Limb (tissue), 2 donors: Measurements from ENCODE around the gene SPSB1.
"Not testable (repeated sequence)": the region's sequence is repeated elsewhere in the genome, so short reads cannot be mapped to it uniquely, and the experiment has no call there.

ENCODE experiments used
- DNase-seq, 2 donors: peaks; one replicate each; pipeline ENCODE4 v3.0.0-alpha.2; 2016; ENCODE audit errors: extremely low spot score in 2 of 2

The SPSB1 gene

DNA sequence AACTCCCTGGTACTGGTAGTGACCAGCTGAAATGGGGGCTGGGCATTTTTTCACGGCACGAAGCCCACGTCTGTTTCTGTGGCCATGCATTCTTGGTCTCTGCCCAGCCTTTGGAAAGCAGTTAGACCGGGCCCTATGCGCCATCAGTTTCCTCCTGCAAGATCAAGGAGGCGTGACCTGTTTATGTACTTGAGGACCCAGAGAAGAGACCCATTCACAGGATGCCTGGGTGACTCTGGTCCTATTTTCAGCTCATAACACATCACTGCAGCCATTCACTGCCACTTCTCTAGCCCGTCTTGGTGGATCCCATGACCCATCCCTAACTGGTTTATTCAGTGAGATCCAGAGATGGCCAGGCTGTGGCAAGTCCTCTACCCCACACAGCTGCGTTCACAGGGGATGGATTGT is 70.4 kb downstream of the SPSB1 start:
- no peak for DNase-seq

DNA sequence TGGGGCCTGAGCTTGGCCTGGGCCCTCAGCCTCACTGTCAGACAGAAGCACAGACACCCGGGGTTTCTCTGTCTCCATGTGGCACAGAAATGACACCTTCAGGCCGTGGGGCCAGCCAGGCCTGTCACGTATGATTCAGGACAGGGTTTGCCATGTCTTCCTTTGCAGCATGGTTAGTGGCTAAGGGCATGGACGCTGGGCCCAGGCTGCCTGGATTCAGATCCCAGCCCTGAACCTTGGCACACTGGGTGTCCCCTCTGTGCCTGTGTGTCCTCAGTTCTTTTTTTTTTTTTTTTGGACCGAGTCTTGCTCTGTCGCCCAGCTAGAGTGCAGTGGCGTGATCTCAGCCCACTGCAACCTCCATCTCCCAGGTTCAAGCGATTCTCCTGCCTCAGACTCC is 73.6 kb downstream of the SPSB1 start:
- no peak for DNase-seq

DNA sequence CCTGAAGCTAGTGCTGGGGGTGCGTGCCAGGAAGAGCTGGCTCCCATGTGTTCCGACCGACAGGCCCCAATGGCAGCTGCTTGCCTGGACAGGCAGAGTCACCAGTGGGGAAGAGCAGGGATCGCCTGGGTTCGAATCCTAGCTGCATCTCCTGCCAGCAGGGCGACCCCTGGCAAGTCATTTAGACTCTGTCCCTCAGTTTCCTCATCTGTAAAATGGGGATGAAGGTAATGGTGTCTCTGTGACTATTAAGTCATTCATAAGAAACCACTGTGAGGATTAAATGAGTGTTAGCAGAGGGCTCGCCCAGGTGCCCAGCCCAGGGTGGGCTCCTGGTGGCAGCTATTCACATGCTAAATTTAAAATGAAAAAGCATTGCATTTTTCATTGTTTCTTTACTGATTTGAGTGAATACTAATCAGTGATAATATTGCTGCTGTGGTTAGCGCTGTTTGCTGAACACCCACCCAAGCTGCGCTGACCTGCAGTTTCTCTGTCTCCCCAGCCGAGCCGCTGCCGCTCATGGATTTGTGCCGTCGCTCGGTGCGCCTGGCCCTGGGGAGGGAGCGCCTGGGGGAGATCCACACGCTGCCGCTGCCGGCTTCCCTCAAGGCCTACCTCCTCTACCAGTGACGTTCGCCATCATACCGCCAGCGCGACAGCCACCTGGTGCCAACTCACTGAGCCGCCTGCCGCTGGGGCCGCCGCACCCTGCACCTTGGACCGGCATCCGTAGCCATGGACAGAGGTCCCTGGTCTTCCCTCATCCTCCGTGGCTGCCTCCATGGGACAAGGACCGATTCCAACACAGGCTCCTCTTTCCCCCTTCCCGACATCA is 74.5 kb downstream of the SPSB1 start:
- DNase-seq = no peak

DNA sequence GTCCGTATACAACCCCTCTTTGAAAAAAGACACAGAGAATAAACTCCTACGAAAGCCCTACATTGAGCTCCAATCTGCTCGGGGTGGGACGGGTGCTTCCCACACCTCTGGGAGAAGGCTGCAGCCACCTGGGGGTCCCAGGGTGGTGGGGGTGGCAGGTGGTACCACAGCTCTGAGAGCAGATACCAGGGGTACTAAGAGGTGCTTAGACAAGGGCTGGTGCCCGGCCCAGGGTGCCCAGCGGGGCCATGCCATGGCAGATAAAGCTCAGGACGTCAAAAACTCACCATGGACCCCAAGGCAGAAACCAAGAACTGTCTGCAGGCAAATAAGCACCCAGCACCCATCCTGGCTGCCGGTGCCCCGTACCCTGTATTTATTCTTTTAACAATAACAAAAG is 75.1 kb downstream of the SPSB1 start:
- DNase-seq = no peak

DNA sequence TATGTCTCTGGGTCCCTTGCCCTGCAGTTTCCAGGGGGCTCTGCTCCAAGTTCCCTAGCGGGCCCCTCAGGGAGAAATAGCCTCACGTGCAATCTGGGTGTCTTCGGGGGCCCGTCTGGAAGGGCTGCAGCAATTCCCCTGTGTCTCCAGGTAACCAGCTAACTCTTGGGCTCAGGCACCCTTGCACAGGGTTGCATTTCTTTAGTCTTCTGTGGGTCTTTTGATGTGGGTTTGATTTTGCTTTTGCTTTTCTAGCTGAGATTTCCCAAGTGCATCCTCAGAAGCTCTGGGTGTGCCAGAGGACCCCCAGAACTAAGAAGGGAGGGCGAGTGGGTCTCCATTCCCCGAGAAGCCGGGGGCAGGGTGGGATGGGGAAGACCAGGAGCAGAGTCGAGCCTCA is 75.7 kb downstream of the SPSB1 start:
- DNase-seq = no peak

DNA sequence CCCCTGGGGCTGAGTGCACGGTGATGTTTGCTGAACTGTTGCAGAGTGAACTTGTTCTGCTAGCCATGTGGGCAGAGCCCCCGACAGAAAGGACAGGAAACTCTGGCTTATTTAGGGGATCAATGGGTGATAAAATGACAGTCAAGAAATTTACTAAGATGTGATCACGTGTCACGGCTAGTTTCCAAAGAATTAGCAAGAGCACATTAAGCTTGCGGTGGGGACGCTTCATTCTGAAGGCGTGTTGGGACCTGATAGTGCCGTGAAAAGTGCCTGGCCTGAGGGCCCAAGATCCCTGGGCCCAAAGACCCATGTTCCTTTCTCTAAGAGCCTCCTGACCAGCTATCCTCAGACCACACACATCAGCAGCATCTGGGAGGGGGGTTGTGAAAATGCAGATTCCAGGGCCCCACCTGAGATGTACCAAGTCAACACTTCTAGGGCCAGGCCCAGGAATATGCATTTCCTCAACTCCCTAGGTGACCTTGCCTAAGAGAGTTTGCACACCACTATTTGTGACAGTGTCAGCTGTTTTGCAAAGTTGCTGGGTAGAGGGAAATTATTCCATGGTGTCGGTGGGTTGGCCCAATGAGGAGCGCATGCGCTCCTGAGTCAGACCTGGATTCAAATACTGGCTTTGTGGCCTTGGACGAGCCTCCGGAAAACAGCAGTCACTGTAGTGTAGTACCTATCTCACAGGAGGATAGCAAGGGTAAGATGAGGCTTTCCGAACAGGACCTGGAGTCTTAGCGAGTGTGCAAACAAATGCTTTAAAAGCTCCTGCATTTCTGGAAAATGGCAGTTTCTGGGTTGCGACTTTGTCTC is 77.5 kb downstream of the SPSB1 start:
- DNase-seq = no peak

DNA sequence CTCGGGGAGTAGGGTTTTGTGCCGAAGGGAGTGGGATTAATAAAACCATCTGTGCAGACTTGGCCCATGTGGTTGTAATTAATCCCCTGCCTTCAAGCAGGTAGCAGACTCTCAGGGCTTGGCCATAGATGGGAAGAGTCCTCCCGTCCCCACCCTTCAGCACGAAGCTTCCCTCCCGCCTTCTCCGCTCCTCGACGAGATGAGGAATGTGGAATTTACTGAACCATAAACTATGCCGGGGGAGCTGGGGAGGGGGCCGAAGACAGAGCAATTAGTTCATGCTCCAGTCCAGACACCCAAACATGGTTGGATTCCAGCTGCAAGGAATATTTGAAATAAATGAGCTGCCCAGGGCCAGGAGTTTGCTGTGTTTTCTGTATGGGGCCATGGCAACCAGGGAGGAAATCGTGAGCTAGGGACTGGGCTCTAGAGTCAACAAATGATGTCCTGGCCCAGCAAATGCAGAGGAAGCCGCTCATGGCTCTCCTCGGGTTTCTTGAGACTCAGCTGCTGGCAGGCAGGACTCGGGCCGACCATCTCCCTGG is 78.8 kb downstream of the SPSB1 start:
- peak; percentile 87 to 92 for DNase-seq

DNA sequence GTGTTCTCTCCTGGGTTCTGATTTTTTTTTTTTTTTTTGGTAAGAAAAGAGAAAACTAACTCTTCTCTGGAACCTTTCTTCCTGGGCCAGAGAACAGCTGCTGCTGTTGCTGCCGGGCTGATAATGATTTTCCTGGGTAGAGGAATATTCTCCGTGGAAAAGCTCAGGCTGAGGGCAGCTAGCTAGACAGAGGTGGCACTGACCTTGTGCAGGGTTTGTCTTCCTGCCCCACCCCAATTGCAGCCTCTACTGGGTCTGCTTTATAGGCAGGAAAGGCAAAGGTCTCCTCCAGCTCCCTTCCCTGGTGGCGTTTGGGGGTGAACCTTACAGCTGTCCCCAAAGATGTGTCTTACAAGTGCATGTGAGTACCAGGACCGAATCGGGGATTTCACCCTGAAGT is 79.3 kb downstream of the SPSB1 start:
- no peak for DNase-seq

DNA sequence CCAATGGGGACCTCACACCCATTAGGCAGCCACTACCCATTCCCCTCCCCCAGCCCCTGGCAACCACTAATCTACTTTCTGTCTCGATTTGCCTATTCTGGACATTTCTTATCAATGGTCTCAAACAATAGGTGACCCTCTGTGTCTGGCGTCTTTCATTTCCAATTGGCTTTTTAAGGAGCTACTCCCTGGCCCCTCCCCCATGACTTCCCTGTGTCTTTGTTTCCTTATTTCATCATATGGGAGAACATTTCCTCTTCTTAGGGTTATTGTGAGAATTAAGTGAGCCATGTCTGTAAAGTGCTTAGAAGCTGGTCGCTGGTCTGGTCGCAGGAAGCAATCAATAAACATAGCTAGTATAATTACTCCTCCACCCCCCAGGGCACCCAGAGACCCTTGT is 80.9 kb downstream of the SPSB1 start:
- no peak for DNase-seq

DNA sequence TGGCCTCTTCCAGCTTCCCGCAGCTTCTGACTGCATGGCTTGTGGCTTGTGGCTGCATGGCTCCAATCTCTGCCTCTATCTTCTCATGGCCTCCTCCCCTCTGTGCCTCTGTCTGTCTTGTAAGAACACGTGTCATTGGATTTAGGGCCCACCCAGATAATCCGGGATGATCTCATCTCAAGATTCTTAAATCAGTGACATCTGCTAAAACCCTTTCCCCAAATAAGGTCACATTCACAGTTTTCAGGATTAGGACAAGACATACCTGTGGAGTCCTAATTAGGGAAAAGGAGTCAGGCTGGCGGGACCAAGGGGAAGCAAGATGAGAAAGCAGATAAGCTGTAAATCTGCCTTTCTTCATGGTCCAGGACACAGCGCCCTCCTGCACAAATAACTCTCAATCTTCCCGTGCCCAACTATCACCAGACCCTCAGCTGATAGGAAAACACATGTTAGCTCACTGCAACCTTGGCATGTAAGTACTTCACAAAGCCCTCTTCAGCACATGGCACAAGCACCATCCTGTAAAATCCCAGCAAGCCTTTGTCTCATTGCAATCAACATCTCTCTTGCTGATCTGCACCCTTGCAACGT is 82.2 kb downstream of the SPSB1 start:
- no peak for DNase-seq

DNA sequence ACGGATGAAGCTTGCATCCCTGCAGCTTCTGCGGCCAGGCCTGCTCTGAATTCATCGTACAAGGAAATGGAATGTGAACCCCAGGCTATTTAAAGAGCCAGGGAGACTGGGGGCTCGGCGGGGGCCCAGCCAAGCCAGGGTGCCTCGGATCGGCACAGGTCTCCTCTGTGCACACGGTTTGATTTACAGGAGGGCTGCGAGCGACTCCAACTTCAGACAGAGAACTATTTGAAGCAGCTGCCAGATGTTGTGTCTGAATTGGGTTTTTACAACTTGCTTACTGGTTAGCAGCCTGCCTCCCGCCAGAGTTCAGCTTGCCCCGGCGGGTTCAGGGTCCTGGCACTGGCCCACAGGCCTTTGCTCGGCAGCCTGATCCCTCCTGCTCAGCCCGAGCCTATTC is 83.2 kb downstream of the SPSB1 start:
- peak in 1 of 2 donors; percentile 54 for DNase-seq

DNA sequence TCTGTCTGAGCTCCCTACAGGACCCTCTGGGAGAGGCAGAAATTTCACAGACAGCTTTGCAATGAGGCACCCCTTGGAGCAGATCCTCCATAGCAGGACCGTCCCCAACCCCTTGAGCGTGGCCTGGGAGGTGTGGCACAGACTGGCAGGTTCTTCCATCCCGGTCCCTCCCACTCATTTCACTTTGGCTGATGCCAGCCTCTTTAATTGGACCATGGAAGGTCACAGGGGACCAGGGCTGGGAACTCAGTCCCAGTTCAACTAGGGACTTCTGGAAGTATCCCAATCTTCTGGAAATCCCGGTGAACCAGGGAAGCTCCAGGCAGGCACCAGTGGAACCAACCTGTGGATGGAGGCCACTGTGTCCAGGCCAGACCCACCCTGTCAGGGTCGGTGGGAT is 83.7 kb downstream of the SPSB1 start:
- no peak for DNase-seq

DNA sequence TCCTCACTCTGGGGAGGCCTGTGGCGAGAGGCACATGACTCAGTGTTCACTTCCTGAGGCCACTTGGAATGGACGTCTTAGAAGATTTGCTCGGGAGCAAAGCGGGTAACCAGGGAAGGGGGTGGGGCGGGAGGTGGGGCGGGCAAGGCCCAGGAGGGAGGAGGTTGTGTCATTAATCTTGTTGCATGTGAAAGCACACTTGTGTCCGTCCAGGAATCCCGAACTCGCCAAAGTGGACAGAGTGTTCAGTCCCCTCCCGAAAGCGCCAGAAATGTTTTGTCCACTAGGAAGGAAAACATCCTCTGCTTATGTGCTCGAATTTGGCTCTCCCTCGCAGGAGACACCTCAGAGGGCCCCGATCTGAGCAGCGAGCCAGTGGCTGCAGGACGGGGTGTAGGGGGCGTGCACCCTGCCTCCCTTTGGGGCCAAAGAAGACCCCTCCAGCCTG is 84.2 kb downstream of the SPSB1 start:
- no peak for DNase-seq

DNA sequence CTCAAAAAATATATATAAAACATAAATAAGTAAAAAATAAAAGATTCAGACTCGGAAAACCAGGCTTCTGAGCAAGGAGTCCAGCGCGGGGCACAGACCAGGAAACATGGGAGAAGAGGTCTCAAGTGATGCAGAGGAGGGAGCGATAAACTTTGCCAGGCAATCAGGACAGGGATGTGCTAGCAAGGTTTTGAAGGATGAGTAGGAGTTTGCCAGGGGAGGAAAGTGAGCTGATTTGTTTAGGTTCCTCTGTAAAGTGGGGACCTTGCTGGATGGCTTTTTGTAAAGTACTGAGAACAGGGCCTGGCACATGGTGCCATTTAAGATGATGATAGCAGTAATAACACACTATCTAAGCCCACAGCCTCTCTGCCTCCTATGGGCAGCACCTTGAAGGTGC is 86.1 kb downstream of the SPSB1 start:
- no peak for DNase-seq

DNA sequence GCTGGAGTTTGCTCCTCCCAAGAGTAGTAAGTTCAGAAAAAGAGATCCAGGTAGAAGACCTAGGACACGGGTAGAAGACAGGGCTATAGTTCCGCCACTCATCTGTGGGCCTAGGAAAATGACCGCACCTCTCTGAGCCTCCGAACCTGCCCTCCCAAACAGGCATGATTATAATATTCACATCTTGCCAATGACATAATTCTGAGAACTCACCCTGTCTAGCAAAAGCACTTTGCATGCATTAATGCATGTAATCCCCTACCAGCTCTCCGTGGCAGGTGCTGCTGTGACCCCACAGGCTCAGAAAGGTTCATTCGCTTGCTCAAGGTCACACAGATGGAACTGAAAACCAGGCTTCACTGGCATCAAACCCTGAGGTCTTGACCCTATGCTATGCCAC is 88.0 kb downstream of the SPSB1 start:
- no peak for DNase-seq

DNA sequence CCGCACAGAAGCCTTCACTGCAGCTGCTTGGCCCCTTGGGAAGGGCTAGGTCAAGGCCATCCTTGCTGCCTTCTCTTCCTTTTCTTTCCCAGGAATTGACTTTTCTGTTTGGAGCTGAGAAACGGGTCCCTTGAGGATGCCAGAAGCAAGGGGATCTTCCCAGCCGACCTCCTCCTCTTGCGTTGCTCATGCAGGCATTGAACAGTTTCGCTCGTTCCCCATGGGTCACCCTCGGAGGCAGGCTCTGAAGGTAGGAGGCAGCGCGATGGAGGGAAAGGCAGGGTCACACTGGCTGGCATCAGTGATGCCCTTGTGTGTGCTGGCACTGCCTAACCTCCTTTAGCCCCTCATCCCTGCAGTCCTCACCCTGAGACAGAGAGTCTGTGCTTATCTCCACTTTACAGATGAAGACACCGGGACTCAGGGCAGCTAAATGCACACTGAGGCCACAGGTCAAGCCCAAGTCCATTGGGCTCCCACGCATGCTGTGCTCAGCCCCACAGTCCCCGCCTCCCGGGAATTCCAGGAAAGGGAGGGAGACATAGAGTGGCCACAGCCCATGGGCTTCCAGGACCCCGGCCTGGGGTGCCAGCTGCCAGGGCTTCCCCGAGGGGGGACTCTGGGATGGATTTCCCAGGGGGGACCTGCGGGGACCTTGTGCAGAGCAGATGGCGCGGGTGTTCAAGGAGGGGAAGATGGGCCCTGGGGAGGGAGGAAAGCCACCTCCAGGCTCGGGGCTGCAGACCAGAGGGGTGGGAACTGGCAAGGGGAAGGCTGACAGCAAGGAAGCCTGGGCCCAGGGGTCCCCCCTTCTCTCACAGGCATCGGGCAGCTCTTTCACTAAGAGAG is 90.2 kb downstream of the SPSB1 start:
- no peak for DNase-seq

DNA sequence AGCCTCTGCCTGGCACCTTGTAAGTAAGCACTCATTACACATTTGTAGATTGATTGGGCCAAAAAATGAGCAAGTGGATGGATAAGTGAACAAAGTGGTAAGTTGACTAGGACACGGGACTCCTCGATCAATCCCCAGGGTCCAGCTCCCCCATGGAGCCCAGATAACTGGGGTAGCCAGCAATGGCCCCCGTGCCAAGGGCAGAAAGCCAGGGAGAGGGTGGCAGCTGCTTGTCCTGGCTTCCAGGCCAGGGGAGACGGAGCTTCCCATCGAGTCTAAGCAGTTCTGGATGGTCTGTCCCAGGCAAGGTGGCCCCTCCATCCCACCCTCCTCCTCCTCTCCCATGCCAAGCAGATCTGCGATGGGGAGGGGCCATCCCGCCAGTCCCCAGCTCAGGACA is 91.4 kb downstream of the SPSB1 start:
- no peak for DNase-seq

DNA sequence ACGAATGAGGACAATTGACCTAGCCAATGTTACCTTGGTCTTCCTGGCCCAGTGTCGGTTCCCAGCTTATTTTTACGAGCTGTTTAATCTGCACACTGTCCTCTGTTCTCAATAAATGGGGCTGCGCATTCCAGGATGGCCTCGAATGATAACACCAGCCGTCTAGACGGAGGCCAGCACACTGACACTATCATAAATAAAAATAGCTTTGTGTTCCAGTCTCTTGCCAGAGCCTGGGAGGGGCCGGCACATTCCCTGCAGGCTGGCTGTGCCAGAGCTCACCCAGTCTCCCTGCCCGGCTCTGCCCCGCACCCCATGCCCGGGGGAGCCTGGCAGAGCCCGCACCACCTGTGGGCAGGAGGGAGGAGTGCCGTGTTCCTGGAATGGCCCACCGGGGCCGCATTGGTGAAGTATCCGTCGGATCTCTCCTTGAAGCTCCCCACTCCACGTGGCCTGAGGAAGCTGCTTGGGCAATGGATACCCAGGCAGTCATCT is 92.1 kb downstream of the SPSB1 start:
- DNase-seq = no peak

DNA sequence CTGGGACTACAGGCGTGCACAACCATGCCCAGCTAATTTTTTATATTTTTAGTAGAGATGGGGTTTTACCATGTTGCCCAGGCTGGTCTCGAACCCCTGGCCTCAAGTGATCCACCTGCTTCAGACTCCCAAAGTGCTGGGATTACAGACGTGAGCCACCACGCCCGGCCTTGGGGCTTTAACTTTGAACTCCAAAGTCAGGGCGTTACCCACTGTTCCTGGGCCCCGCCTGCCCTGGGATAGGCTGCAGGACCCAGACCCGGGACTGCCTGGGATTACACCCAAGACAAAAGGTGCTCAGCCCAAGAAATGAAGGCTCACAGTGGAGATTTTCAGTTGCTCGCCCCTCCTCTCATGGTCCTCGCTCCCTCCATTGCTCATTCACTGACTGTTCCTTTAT is 92.7 kb downstream of the SPSB1 start:
- DNase-seq = not testable (repeated sequence)

DNA sequence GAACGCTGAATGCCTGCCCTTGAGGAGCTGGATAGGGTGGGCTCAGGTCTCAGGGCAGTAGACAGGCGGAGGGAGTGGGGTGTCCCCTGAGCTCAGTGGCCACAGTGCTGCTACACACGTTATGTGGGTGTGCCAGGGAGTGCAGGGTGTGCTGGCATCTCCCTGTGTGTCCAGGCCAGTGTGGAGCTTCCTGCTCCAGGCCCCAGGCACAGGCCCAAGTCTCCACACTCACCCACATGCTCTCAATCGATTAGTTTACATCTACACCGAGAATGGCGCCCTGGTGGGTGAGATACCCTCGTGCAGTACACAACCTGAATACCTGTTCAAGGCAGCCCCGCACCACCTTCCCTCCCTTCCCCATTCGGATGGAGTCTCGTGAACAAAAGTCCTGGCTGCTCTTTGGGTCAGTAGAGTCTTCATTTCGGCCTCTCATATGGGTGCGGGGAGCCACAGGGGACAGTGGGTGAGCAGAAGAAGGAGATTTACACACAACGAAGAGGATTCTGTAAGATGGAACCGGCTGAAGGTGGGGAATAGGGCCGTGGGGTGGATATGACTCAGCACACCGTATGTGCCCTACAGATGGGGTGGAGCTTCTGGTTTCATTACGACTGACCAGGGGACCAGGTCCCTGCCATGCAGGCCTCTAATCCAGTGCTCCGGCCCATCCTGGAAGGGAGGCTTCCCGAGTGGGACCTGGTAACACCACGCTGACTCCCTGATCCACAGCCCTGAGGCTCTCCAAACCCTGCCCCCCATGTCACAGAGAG is 93.3 kb downstream of the SPSB1 start:
- no peak for DNase-seq
